Measurements from ENCODE around the gene AIDA. TPM values are rescaled to one million over a fixed set of nuclear protein-coding genes. Genes with fewer than 3 reads are reported as not detected.

Gene AIDA
- polyA plus RNA-seq, 3 donors, result 10.0 to 11.7 (median 11.7) TPM

- no peak overlapping the region for H3K4me3 ChIP-seq (replicated peaks in 1 of 3; ENCODE audit: low read depth in 2 of 3, low read length in 3 of 3)
- no CpG with 5 or more reads among the region's 4 CpGs for WGBS (ENCODE audit: insufficient coverage)
- Mint-ChIP-seq H3K9me3 (peaks cover 0 to 8% (median 1%) of the 10 kb centered on the region in 7 donors), H3K4me3 (no peak overlapping the region), H3K4me1 (peaks cover 28% of the 10 kb centered on the region), H3K36me3 (peaks cover 20 to 24% of the 10 kb centered on the region in 2 donors), H3K27ac (no peak overlapping the region), H3K27me3 (ENCODE audit: low read depth in 3 of 3) (peaks cover 0 to 4% (median 0%) of the 10 kb centered on the region in 3 donors)
- peaks cover 8 to 20% of the 10 kb centered on the region in 2 donors for H3K4me1 ChIP-seq (ENCODE audit: control insufficient read depth in 1 of 2, insufficient read depth in 2 of 2, low read length in 2 of 2)
- peak; percentile 13 for TF ChIP-seq CTCF (IDR thresholded peaks at IDR 0.05)
- H3K27ac ChIP-seq (ENCODE audit: low read depth in 1 of 2, low read length in 2 of 2), result no peak overlapping the region
- no peak overlapping the region for H3K4me2 ChIP-seq (replicated peaks; ENCODE audit: extremely low read depth, low read length, poor library complexity, severe bottlenecking)
- H4K20me1 ChIP-seq (ENCODE audit: insufficient read depth, low read length), result peaks cover 37% of the 10 kb centered on the region
- H3K79me2 ChIP-seq (ENCODE audit: insufficient read depth, low read length), result peaks cover 80% of the 10 kb centered on the region
- H3K36me3 ChIP-seq (replicated peaks in 1 of 2; ENCODE audit: control insufficient read depth in 1 of 2, insufficient read depth in 2 of 2, low read length in 2 of 2), result peaks cover 11 to 21% of the 10 kb centered on the region in 2 donors
- no peak overlapping the region for H3K9ac ChIP-seq (ENCODE audit: insufficient read depth, low read length, poor library complexity, severe bottlenecking)
- H3K9me3 ChIP-seq (replicated peaks in 1 of 2; ENCODE audit: control insufficient read depth in 1 of 2, insufficient read depth in 1 of 2, low read length in 2 of 2), result no peaks in the 10 kb centered on the region
- no peak overlapping the region for H2AFZ ChIP-seq (ENCODE audit: insufficient read depth, low read depth, low read length, poor library complexity, severe bottlenecking)
- no peaks in the 10 kb centered on the region for H3K27me3 ChIP-seq (ENCODE audit: control insufficient read depth in 2 of 2, insufficient read depth in 2 of 2, low read length in 2 of 2)
- intact Hi-C loops (cut with micrococcal nuclease), result no loop called here
- DNase-seq, result no peak
Measured at GRCh38 chr1:222706815-222707214, 5.5 kb downstream of the AIDA start.

- Histone ChIP-seq H3K27me3 (ENCODE audit: control insufficient read depth in 2 of 2, insufficient read depth in 2 of 2, low read length in 2 of 2) (no peaks in the 10 kb centered on the region), H3K27ac (ENCODE audit: low read depth in 1 of 2, low read length in 2 of 2) (no peak overlapping the region), H3K9me3 (replicated peaks in 1 of 2; ENCODE audit: control insufficient read depth in 1 of 2, insufficient read depth in 1 of 2, low read length in 2 of 2) (no peaks in the 10 kb centered on the region), H3K4me1 (ENCODE audit: control insufficient read depth in 1 of 2, insufficient read depth in 2 of 2, low read length in 2 of 2) (no peaks in the 10 kb centered on the region), H3K36me3 (replicated peaks in 1 of 2; ENCODE audit: control insufficient read depth in 1 of 2, insufficient read depth in 2 of 2, low read length in 2 of 2) (peaks cover 20 to 42% of the 10 kb centered on the region in 2 donors), H3K9ac (ENCODE audit: insufficient read depth, low read length, poor library complexity, severe bottlenecking) (no peak overlapping the region), H4K20me1 (ENCODE audit: insufficient read depth, low read length) (peaks cover 32% of the 10 kb centered on the region), H3K4me3 (replicated peaks in 1 of 3; ENCODE audit: low read depth in 2 of 3, low read length in 3 of 3) (no peak overlapping the region), H2AFZ (ENCODE audit: insufficient read depth, low read depth, low read length, poor library complexity, severe bottlenecking) (no peak overlapping the region), H3K4me2 (replicated peaks; ENCODE audit: extremely low read depth, low read length, poor library complexity, severe bottlenecking) (no peak overlapping the region), H3K79me2 (ENCODE audit: insufficient read depth, low read length) (peaks cover 58% of the 10 kb centered on the region)
- H3K4me1 Mint-ChIP-seq, result peaks cover 3% of the 10 kb centered on the region
- H3K27ac Mint-ChIP-seq, result no peak overlapping the region
- TF ChIP-seq CTCF (IDR thresholded peaks at IDR 0.05), result no peak
- H3K4me3 Mint-ChIP-seq, result no peak overlapping the region
- H3K36me3 Mint-ChIP-seq, result peaks cover 29 to 47% of the 10 kb centered on the region in 2 donors
- WGBS (ENCODE audit: insufficient coverage), result no CpG with 5 or more reads among the region's 1 CpG
- H3K9me3 Mint-ChIP-seq, result peaks cover 0 to 8% (median 1%) of the 10 kb centered on the region in 7 donors
- H3K27me3 Mint-ChIP-seq (ENCODE audit: low read depth in 3 of 3), result peaks cover 0 to 4% (median 0%) of the 10 kb centered on the region in 3 donors
- intact Hi-C loops (cut with micrococcal nuclease), result no loop called here
- DNase-seq, result no peak
Measured at GRCh38 chr1:222704260-222704659, 8.0 kb downstream of the AIDA start.

All from CD14-positive monocyte (primary cell).